ENCODE data around the gene MVD. TPM values are rescaled to one million over a fixed set of nuclear protein-coding genes. Genes with fewer than 3 reads are reported as not detected.

The MVD gene
- polyA plus RNA-seq, 3 donors = 9.0 to 17.9 (median 12.2) TPM

- Histone ChIP-seq H3K27ac (ENCODE audit: low read depth in 1 of 2, low read length in 2 of 2) (no peak overlapping the region), H2AFZ (ENCODE audit: insufficient read depth, low read depth, low read length, poor library complexity, severe bottlenecking) (no peak overlapping the region), H4K20me1 (ENCODE audit: insufficient read depth, low read length) (peaks cover 31% of the 10 kb centered on the region), H3K9me3 (replicated peaks in 1 of 2; ENCODE audit: control insufficient read depth in 1 of 2, insufficient read depth in 1 of 2, low read length in 2 of 2) (no peaks in the 10 kb centered on the region), H3K36me3 (replicated peaks in 1 of 2; ENCODE audit: control insufficient read depth in 1 of 2, insufficient read depth in 2 of 2, low read length in 2 of 2) (peaks cover 13 to 20% of the 10 kb centered on the region in 2 donors), H3K4me1 (ENCODE audit: control insufficient read depth in 1 of 2, insufficient read depth in 2 of 2, low read length in 2 of 2) (peaks cover 32 to 40% of the 10 kb centered on the region in 2 donors), H3K27me3 (ENCODE audit: control insufficient read depth in 2 of 2, insufficient read depth in 2 of 2, low read length in 2 of 2) (no peaks in the 10 kb centered on the region), H3K79me2 (ENCODE audit: insufficient read depth, low read length) (peaks cover 31% of the 10 kb centered on the region), H3K4me2 (replicated peaks; ENCODE audit: extremely low read depth, low read length, poor library complexity, severe bottlenecking) (no peak overlapping the region), H3K9ac (ENCODE audit: insufficient read depth, low read length, poor library complexity, severe bottlenecking) (no peak overlapping the region), H3K4me3 (replicated peaks in 1 of 3; ENCODE audit: low read depth in 2 of 3, low read length in 3 of 3) (no peak overlapping the region)
- TF ChIP-seq CTCF (IDR thresholded peaks at IDR 0.05) = no peak
- Mint-ChIP-seq H3K27me3 (ENCODE audit: low read depth in 3 of 3) (peaks cover 0 to 2% (median 2%) of the 10 kb centered on the region in 3 donors), H3K9me3 (no peaks in the 10 kb centered on the region), H3K36me3 (peaks cover 20 to 44% of the 10 kb centered on the region in 2 donors), H3K4me3 (no peak overlapping the region), H3K4me1 (peaks cover 27% of the 10 kb centered on the region), H3K27ac (no peak overlapping the region)
- intact Hi-C loops (cut with micrococcal nuclease) = loop anchor here in 1 of 2 donors (5.0 kb wide), 1 partner anchor 35 kb away; the partner anchor contains the start of gene SNAI3
- no peak for DNase-seq
- 94% methylated on average over 2 of the region's 8 CpGs for WGBS (ENCODE audit: insufficient coverage)
Observed at GRCh38 chr16:88652762-88653063, 10.2 kb downstream of the MVD start.

DNA sequence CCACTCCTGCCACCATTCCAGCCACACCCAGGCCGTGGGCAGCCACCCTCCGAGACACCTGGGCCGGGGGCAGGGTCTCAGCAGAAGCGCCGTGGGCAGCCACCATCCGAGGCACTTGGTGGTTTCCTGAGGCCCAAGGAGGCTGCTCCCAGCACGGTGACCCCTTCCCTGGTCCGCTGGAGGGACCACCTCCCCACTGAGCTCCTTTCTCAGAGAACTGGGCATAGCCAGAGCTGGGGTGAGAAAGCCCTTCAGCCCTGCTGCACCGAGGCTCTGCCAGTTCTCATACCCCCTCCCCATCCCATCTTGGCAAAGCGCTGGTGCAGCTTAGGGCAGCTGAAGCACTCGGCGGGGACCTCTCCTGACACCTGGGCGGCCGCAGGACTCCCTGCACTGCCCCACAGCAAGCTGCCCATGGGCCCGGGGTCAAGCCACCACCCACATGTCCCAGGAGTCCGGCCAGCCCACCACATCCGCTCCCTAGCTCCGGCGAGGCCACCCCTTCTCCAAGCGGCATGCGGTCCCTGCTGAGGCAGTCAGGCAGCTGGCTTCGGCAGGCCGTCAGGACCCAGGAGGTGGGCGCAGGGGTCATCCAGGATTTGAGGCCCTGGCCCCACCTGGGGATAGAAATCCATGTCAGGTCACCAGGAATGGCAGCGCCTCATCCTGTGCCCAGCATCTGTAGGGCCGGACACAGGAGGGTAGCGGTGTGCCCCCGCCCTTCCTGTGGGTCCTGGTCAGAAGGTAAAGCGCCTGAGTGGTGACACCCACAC lies 10.7 kb downstream of the MVD start:
- no peaks in the 10 kb centered on the region for H3K9me3 ChIP-seq (replicated peaks in 1 of 2; ENCODE audit: control insufficient read depth in 1 of 2, insufficient read depth in 1 of 2, low read length in 2 of 2)
- TF ChIP-seq CTCF (IDR thresholded peaks at IDR 0.05) = no peak
- H3K36me3 Mint-ChIP-seq = peaks cover 20 to 42% of the 10 kb centered on the region in 2 donors
- peaks cover 37 to 45% of the 10 kb centered on the region in 2 donors for H3K4me1 ChIP-seq (ENCODE audit: control insufficient read depth in 1 of 2, insufficient read depth in 2 of 2, low read length in 2 of 2)
- peaks cover 37% of the 10 kb centered on the region for H3K79me2 ChIP-seq (ENCODE audit: insufficient read depth, low read length)
- H3K27me3 ChIP-seq (ENCODE audit: control insufficient read depth in 2 of 2, insufficient read depth in 2 of 2, low read length in 2 of 2) = no peaks in the 10 kb centered on the region
- peak overlapping the region; percentile 93 for H3K4me2 ChIP-seq (replicated peaks; ENCODE audit: extremely low read depth, low read length, poor library complexity, severe bottlenecking)
- H2AFZ ChIP-seq (ENCODE audit: insufficient read depth, low read depth, low read length, poor library complexity, severe bottlenecking) = no peak overlapping the region
- H3K27me3 Mint-ChIP-seq (ENCODE audit: low read depth in 3 of 3) = peaks cover 0 to 2% (median 2%) of the 10 kb centered on the region in 3 donors
- H3K27ac ChIP-seq (ENCODE audit: low read depth in 1 of 2, low read length in 2 of 2) = peak overlapping the region; percentile 83 to 97
- H3K4me3 Mint-ChIP-seq = no peak overlapping the region
- H3K9ac ChIP-seq (ENCODE audit: insufficient read depth, low read length, poor library complexity, severe bottlenecking) = peak overlapping the region; percentile 93
- peaks cover 29% of the 10 kb centered on the region for H3K4me1 Mint-ChIP-seq
- 85% methylated on average over 29 of the region's 29 CpGs for WGBS (ENCODE audit: insufficient coverage)
- peaks cover 36% of the 10 kb centered on the region for H4K20me1 ChIP-seq (ENCODE audit: insufficient read depth, low read length)
- peaks cover 18 to 25% of the 10 kb centered on the region in 2 donors for H3K36me3 ChIP-seq (replicated peaks in 1 of 2; ENCODE audit: control insufficient read depth in 1 of 2, insufficient read depth in 2 of 2, low read length in 2 of 2)
- intact Hi-C loops (cut with micrococcal nuclease) = loop anchor here (2.0 to 5.0 kb wide), 2 partner anchors 35 kb away; partner anchors contain the start of gene SNAI3 (in 2 of the 2)
- peak overlapping the region; percentile 25 to 95 (median 52) for H3K27ac Mint-ChIP-seq
- no peaks in the 10 kb centered on the region for H3K9me3 Mint-ChIP-seq
- peak overlapping the region in 1 of 3 experiments; percentile 100 for H3K4me3 ChIP-seq (replicated peaks in 1 of 3; ENCODE audit: low read depth in 2 of 3, low read length in 3 of 3)
- no peak for DNase-seq

Measured in CD14-positive monocyte (primary cell).